ENCODE data around the gene RSPH10B2.
"Not testable (repeated sequence)": the region's sequence is repeated elsewhere in the genome, so short reads cannot be mapped to it uniquely, and the experiment has no call there.

DNA sequence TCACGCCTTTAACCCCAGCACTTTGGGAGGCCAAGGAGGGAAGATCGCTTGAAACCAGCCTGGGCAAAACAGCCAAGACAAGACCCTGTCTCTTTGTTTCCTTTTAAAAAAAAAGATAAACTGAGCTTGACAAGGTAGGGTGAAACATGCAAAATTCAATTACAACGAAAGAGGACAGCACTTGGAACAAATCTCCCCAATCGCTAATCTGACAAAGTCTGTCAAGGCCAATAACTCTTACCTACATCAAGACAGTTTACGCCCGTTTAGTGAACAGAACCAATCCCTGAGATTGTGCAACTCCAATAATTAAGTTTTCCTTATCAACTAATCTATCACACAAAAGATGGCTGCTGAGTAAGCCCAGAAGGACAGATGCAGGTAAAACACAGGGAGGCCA is 67.7 kb downstream of the RSPH10B2 start:
- not testable (repeated sequence) for TF ChIP-seq CTCF, POLR2A (IDR thresholded peaks at IDR 0.05)
